Measurements from ENCODE around the gene RPTOR.

RPTOR gene

GRCh38 chr17:80884811-80885210 lies 340.2 kb downstream of the RPTOR start:
- no peak for TF ChIP-seq CTCF (IDR thresholded peaks at IDR 0.05; ENCODE audit: insufficient read depth, missing control alignments)
- DNase-seq (ENCODE audit: insufficient read length, low spot score): no peak

GRCh38 chr17:80885947-80886582 lies 341.4 kb downstream of the RPTOR start:
- no peak for TF ChIP-seq CTCF (IDR thresholded peaks at IDR 0.05; ENCODE audit: insufficient read depth, missing control alignments)
- no peak for DNase-seq (ENCODE audit: insufficient read length, low spot score)
- FAIRE-seq: no peak

More at GRCh38 chr17:80884811-80885210, 340.2 kb downstream of the RPTOR start:
- FAIRE-seq: no peak

DNA sequence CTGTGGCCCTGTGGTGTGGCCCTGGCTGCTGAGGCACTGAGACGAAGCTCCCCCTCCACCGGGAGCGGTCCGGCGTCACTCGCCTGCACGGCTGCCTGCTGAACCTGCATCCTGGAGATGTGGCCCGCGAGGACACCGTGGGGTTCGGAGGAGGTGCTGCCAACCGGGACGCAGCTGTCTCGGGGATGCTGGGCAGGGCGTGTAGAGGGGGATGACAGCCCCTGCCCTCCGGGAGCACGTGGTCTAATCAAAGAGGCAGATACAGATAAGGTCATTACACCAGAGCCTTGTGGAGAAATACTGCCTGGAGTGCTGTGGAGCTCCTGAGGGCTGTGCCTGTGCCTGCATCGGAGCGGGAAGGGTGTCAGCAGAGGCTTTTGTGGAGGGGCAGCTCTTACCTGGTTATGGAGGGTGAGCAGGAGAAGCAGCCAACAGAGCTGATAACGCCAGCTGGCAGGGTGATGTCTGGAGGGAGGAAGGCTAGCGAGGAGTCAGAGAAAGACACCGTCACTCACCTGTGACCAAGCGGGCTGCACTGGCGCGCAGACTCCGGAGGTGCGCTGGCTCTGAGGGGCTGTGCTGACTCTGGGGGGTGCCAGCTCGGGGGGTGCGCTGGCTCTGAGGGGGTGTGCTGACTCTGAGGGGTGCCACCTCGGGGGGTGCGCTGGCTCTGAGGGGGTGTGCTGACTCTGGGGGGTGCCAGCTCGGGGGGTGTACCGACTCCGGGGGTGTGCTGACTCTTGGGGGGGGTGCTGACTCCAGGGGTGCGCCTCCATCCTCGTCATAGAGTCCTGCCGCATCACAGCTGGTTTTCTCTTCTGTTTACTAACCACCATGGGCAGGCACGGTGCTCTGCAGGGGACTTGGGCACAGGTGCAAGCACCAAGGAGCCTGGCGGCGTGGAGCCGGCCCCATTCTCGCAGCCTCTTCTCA lies 342.3 kb downstream of the RPTOR start:
- FAIRE-seq (no peak), DNase-seq (ENCODE audit: insufficient read length, low spot score) (no peak)
- TF ChIP-seq CTCF (IDR thresholded peaks at IDR 0.05; ENCODE audit: insufficient read depth, missing control alignments): no peak

GRCh38 chr17:80887639-80888175 lies 343.1 kb downstream of the RPTOR start:
- FAIRE-seq: no peak
- no peak for TF ChIP-seq CTCF (IDR thresholded peaks at IDR 0.05; ENCODE audit: insufficient read depth, missing control alignments)
- no peak for DNase-seq (ENCODE audit: insufficient read length, low spot score)

DNA sequence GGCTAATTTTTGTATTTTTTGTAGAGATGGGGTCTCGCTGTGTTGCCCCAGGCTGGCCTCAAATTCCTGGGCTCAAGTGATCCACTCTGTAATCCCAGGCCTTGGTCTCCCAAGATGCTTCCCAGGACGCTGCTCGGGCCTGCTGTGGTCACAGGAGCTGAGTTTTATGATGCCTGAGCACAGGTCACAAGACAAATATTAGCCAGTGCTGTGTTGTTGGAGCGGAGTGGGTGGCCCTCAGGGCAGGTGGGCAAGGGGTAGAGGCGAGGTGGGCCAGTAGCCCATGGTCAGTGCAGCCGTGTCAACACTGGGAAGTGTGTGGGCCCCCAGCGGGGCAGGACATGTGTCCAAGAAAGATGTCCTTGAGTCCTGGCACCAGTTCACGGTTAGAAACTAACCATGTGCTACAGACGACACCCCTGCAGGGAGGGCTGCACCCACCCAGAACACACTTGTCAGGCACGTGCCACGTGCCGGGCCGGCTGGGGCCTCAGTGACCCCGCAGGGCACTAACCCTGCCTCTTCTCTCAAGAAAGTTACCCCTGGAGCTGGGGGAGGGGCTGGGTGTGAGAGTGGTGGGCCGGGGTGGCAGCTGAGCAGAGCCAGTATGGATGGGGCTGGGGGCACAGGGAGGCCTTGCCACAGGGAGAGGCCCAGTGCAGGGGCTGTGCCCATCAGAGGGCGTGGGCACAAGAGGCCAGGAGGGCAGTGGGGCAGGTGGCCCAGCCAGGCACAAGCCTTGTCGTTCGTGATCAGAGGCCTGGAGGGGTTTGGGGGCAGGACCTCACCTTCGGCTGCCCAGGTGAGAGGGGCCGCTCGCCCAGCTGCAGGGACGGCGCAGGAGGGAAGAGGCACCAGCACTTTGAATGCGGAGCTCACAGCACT lies 343.9 kb downstream of the RPTOR start:
- TF ChIP-seq CTCF (IDR thresholded peaks at IDR 0.05; ENCODE audit: insufficient read depth, missing control alignments): no peak
- FAIRE-seq: no peak
- DNase-seq (ENCODE audit: insufficient read length, low spot score): no peak

- FAIRE-seq (no peak), DNase-seq (ENCODE audit: insufficient read length, low spot score) (no peak)
- no peak for TF ChIP-seq CTCF (IDR thresholded peaks at IDR 0.05; ENCODE audit: insufficient read depth, missing control alignments)
Measured at GRCh38 chr17:80889231-80890195, 344.9 kb downstream of the RPTOR start.
